Measurements from ENCODE around the gene CCNF.

GRCh38 chr16:2500918-2501750, 71.9 kb downstream of the CCNF start:
- TF ChIP-seq REST (IDR thresholded peaks at IDR 0.05; ENCODE audit: borderline replicate concordance), result no peak
- peak; percentile 98 for TF ChIP-seq CTCF (IDR thresholded peaks at IDR 0.05; ENCODE audit: poor library complexity, severe bottlenecking)
- TF ChIP-seq POLR2AphosphoS5 (IDR thresholded peaks at IDR 0.05), result peak; percentile 20
- TF ChIP-seq RAD21 (conservative IDR thresholded peaks at IDR 0.05), result peak; percentile 97
